GM23248 (cell line): ENCODE results near the gene AGAP1. TPM values are rescaled to one million over a fixed set of nuclear protein-coding genes. Genes with fewer than 3 reads are reported as not detected.

Experiments used
- DNase-seq: peaks from one replicate; pipeline ENCODE4 v3.0.0-alpha.2; 2015
- H2AFZ ChIP-seq: fragments of 200-600 bp; sonication (generic); 2 replicates; pipeline ENCODE4 v1.6.1; 2016; ENCODE audit warnings: antibody characterized with exemption
- H3F3A ChIP-seq: fragments of 200-600 bp; sonication (generic); 2 replicates; pipeline ENCODE4 v1.6.1; 2016; ENCODE audit warnings: mild to moderate bottlenecking, antibody characterized with exemption, mixed run types; ENCODE audit not compliant: insufficient read depth
- H3K27ac ChIP-seq: fragments of 200-600 bp; sonication (generic); 2 replicates; pipeline ENCODE4 v1.5.1; 2016; ENCODE audit warnings: mild to moderate bottlenecking
- H3K27me3 ChIP-seq: fragments of 200-600 bp; sonication (generic); replicated peaks from 2 replicates; pipeline ENCODE4 v1.6.1; 2016; ENCODE audit warnings: mild to moderate bottlenecking; ENCODE audit not compliant: insufficient read depth
- H3K36me3 ChIP-seq: fragments of 200-600 bp; sonication (generic); 2 replicates; pipeline ENCODE4 v1.6.1; 2016; ENCODE audit warnings: low read depth, mild to moderate bottlenecking
- H3K4me1 ChIP-seq: fragments of 200-600 bp; sonication (generic); 2 replicates; pipeline ENCODE4 v1.6.1; 2016; ENCODE audit warnings: mild to moderate bottlenecking; ENCODE audit not compliant: insufficient read depth
- H3K4me2 ChIP-seq: fragments of 200-600 bp; sonication (generic); one replicate; pipeline ENCODE4 v1.6.1; 2016; ENCODE audit warnings: mild to moderate bottlenecking; ENCODE audit not compliant: unreplicated experiment
- H3K4me3 ChIP-seq: fragments of 200-600 bp; sonication (generic); 2 replicates; pipeline ENCODE4 v1.5.1; 2016; ENCODE audit warnings: mild to moderate bottlenecking
- H3K79me2 ChIP-seq: fragments of 200-600 bp; sonication (generic); 2 replicates; pipeline ENCODE4 v1.6.1; 2016; ENCODE audit warnings: mild to moderate bottlenecking; ENCODE audit not compliant: insufficient read depth
- H3K9ac ChIP-seq: fragments of 200-600 bp; sonication (generic); 2 replicates; pipeline ENCODE4 v1.6.1; 2016; ENCODE audit warnings: mild to moderate bottlenecking
- H3K9me2 ChIP-seq: fragments of 200-600 bp; sonication (generic); 2 replicates; pipeline ENCODE4 v1.6.1; 2016; ENCODE audit warnings: mixed run types, mild to moderate bottlenecking, moderate library complexity; ENCODE audit not compliant: insufficient read depth
- H3K9me3 ChIP-seq: fragments of 200-600 bp; sonication (generic); one replicate; pipeline ENCODE4 v1.6.1; 2017; ENCODE audit warnings: low read depth
- H4K20me1 ChIP-seq: fragments of 200-600 bp; sonication (generic); 2 replicates; pipeline ENCODE4 v1.6.0; 2016; ENCODE audit not compliant: insufficient read depth
- EZH2 ChIP-seq: fragments of 200-600 bp; sonication (generic); IDR thresholded peaks from 2 replicates; pipeline ENCODE4 v1.6.1; 2018; ENCODE audit warnings: antibody characterized with exemption, mild to moderate bottlenecking; ENCODE audit not compliant: insufficient read depth, poor library complexity, severe bottlenecking
- EZH2phosphoT487 ChIP-seq: fragments of 200-600 bp; sonication (generic); IDR thresholded peaks from 2 replicates; pipeline ENCODE4 v1.6.1; 2018; ENCODE audit warnings: antibody characterized with exemption, moderate library complexity, mild to moderate bottlenecking, low read depth; ENCODE audit not compliant: insufficient read depth
- WGBS, 2 experiments: methylation state at CpG; one replicate each; pipeline ENCODE4 v1.1.6; 2015 to 2017; ENCODE audit warnings: low lambda C conversion rate in 2 of 2, low coverage in 1 of 2; ENCODE audit errors: missing lambda C conversion rate in 2 of 2; 5-methylcytosine and 5-hydroxymethylcytosine counted together
- in situ Hi-C: fragments of 300-500 bp; cut with MboI; formaldehyde crosslinking; loops from 2 replicates; pipeline ENCODE4 v1.15.0; 2020
- polyA plus RNA-seq: library from polyadenylated mRNA; unstranded; fragments of >200 nt; fragmentation: Nextera tagmentation; extraction: Ambion mirVana; gene quantifications from 2 replicates; pipeline ENCODE4 v1.2.1, GENCODE V29; 2016
- total RNA-seq: library from RNA; depleted of rRNA; stranded (reverse); fragments of >200 nt; shearing (Covaris generic); gene quantifications from 2 replicates; pipeline ENCODE4 v1.2.3, GENCODE V29; 2014

The AGAP1 gene
- total and polyA plus RNA-seq, 2 experiments from 2014 or later = 2.2 to 9.9 TPM

DNA sequence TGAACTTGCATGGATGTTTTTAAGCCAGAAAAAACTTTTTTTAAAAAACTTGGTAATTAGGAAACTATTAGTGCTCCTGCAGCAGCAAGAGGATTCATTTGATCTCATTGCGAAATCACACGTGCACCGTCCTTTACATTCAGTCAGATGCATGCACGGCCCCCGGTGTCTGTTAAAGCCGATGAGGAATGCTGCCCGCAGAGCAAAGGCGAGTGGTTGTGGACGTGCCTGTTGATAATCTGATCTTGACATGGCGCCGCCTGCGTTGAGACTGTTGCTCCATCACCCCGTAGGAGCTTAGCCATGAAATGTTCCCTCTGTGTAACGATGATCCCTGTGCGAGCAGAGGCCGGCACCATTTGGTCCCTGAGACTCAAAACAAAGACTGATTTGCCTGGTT is 374.4 kb downstream of the AGAP1 start:
- Histone ChIP-seq H4K20me1 (no peaks in the 10 kb centered on the region), H3K4me2 (no peak overlapping the region), H3K9me2 (no peaks in the 10 kb centered on the region), H3K36me3 (no peaks in the 10 kb centered on the region; the same call in 1 of the 2 replicates), H3K27ac (no peak overlapping the region), H3K4me1 (no peaks in the 10 kb centered on the region), H3K9ac (no peak overlapping the region), H2AFZ (no peak overlapping the region), H3K9me3 (no peaks in the 10 kb centered on the region), H3K79me2 (no peaks in the 10 kb centered on the region; the same call in 1 of the 2 replicates), H3K4me3 (no peak overlapping the region), H3K27me3 (no peaks in the 10 kb centered on the region), H3F3A (no peaks in the 10 kb centered on the region)
- WGBS, 2 experiments = 96% methylated on average over 16 of the region's 16 CpGs
- TF ChIP-seq EZH2 (no peak), EZH2phosphoT487 (no peak)
- no peak for DNase-seq
- in situ Hi-C loops = no loop called here

DNA sequence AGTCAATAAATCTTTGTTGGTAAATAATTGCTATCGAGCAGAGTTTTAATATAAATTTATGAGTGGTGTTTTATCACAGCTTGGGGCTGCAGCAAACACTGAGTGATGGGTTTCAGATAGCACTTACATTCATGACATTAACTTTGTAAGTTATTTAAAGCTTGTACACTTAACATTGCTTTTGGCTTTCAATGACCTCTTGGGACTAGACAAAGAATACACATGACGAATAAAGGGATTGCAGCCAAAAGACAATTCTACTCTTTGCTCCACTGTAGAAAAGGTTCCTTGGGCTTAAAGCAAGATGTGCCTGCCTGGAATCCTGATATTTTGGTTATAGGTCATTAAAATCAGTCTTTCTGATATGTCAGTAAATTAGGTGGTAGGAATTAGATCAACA is 374.8 kb downstream of the AGAP1 start:
- no peak overlapping the region for H3K27ac ChIP-seq
- 97% methylated on average over 2 of the region's 2 CpGs for WGBS, 2 experiments
- H3K27me3 ChIP-seq = no peaks in the 10 kb centered on the region
- no peak for TF ChIP-seq EZH2
- TF ChIP-seq EZH2phosphoT487 = no peak
- H3F3A ChIP-seq = no peaks in the 10 kb centered on the region
- H4K20me1 ChIP-seq = no peaks in the 10 kb centered on the region
- H3K36me3 ChIP-seq = no peaks in the 10 kb centered on the region; the same call in 1 of the 2 replicates
- H3K4me3 ChIP-seq = no peak overlapping the region
- H3K4me1 ChIP-seq = no peaks in the 10 kb centered on the region
- H2AFZ ChIP-seq = no peak overlapping the region
- no peaks in the 10 kb centered on the region for H3K9me3 ChIP-seq
- in situ Hi-C loops = no loop called here
- H3K9ac ChIP-seq = no peak overlapping the region
- H3K4me2 ChIP-seq = no peak overlapping the region
- no peaks in the 10 kb centered on the region; the same call in 1 of the 2 replicates for H3K79me2 ChIP-seq
- H3K9me2 ChIP-seq = no peaks in the 10 kb centered on the region
- no peak for DNase-seq

- no peak overlapping the region for H3K27ac ChIP-seq
- TF ChIP-seq EZH2 (no peak), EZH2phosphoT487 (no peak)
Observed at GRCh38 chr2:235870515-235870914, 376.7 kb downstream of the AGAP1 start.

GRCh38 chr2:235876099-235876679 is 382.3 kb downstream of the AGAP1 start:
- in situ Hi-C loops = no loop called here
- TF ChIP-seq EZH2 (no peak), EZH2phosphoT487 (no peak)
- 97 to 98% methylated on average over 9 of the region's 9 CpGs for WGBS, 2 experiments
- no peaks in the 10 kb centered on the region for H3F3A ChIP-seq
- no peaks in the 10 kb centered on the region for H3K79me2 ChIP-seq
- H3K4me1 ChIP-seq = no peaks in the 10 kb centered on the region
- no peaks in the 10 kb centered on the region for H3K9me3 ChIP-seq
- no peak overlapping the region for H3K27ac ChIP-seq
- H4K20me1 ChIP-seq = no peaks in the 10 kb centered on the region
- H3K27me3 ChIP-seq = no peaks in the 10 kb centered on the region
- DNase-seq = no peak
- no peaks in the 10 kb centered on the region for H3K36me3 ChIP-seq
- H3K9ac ChIP-seq = no peak overlapping the region
- H3K4me3 ChIP-seq = no peak overlapping the region
- H3K4me2 ChIP-seq = no peak overlapping the region
- no peaks in the 10 kb centered on the region for H3K9me2 ChIP-seq
- H2AFZ ChIP-seq = no peak overlapping the region

More at GRCh38 chr2:235870515-235870914, 376.7 kb downstream of the AGAP1 start:
- no peaks in the 10 kb centered on the region for H3K27me3 ChIP-seq
- no peaks in the 10 kb centered on the region for H3K9me2 ChIP-seq
- 97 to 100% methylated on average over 1 of the region's 1 CpG for WGBS, 2 experiments
- no peaks in the 10 kb centered on the region for H3K9me3 ChIP-seq
- no peaks in the 10 kb centered on the region for H3F3A ChIP-seq
- H4K20me1 ChIP-seq = no peaks in the 10 kb centered on the region
- H2AFZ ChIP-seq = no peak overlapping the region
- H3K4me3 ChIP-seq = no peak overlapping the region
- no peaks in the 10 kb centered on the region; the same call in 1 of the 2 replicates for H3K79me2 ChIP-seq
- no peaks in the 10 kb centered on the region; the same call in 1 of the 2 replicates for H3K36me3 ChIP-seq
- no peak for DNase-seq
- in situ Hi-C loops = no loop called here
- H3K9ac ChIP-seq = no peak overlapping the region
- no peaks in the 10 kb centered on the region for H3K4me1 ChIP-seq
- H3K4me2 ChIP-seq = no peak overlapping the region
